Neural progenitor cell (in vitro differentiated cells): ENCODE measurements around the gene TBC1D9. TPM values are rescaled to one million over a fixed set of nuclear protein-coding genes. Genes with fewer than 3 reads are reported as not detected.

Experiments
- DNase-seq: peaks from one replicate; pipeline ENCODE4 v3.0.0-alpha.2; 2016; ENCODE audit warnings: low spot score
- H2AFZ ChIP-seq: fragments of 200-600 bp; sonication (generic); replicated peaks from 2 replicates; pipeline ENCODE4 v1.6.1; 2016; ENCODE audit warnings: antibody characterized with exemption
- H3F3A ChIP-seq: fragments of 200-600 bp; sonication (generic); 2 replicates; pipeline ENCODE4 v1.6.1; 2016; ENCODE audit warnings: antibody characterized with exemption, low read depth
- H3K27ac ChIP-seq: fragments of 200-600 bp; sonication (generic); 2 replicates; pipeline ENCODE4 v1.5.1; 2016; ENCODE audit warnings: mild to moderate bottlenecking
- H3K27me3 ChIP-seq: fragments of 200-600 bp; sonication (generic); 2 replicates; pipeline ENCODE4 v1.6.1; 2016; ENCODE audit warnings: mild to moderate bottlenecking, moderate library complexity
- H3K36me3 ChIP-seq: fragments of 200-600 bp; sonication (generic); 2 replicates; pipeline ENCODE4 v1.5.1; 2016
- H3K4me1 ChIP-seq: fragments of 200-600 bp; sonication (generic); 2 replicates; pipeline ENCODE4 v1.6.1; 2016; ENCODE audit warnings: mixed run types
- H3K4me2 ChIP-seq: fragments of 200-600 bp; sonication (generic); 2 replicates; pipeline ENCODE4 v1.6.1; 2016
- H3K4me3 ChIP-seq: fragments of 200-600 bp; sonication (generic); 2 replicates; pipeline ENCODE4 v1.5.1; 2016
- H3K79me2 ChIP-seq: fragments of 200-600 bp; sonication (generic); 2 replicates; pipeline ENCODE4 v1.6.1; 2016; ENCODE audit warnings: low read depth
- H3K9ac ChIP-seq: fragments of 200-600 bp; sonication (generic); 2 replicates; pipeline ENCODE4 v1.6.1; 2016
- H3K9me3 ChIP-seq: fragments of 200-600 bp; sonication (generic); 2 replicates; pipeline ENCODE4 v1.5.1; 2016; ENCODE audit warnings: low read depth
- H4K20me1 ChIP-seq: fragments of 200-600 bp; sonication (generic); 2 replicates; pipeline ENCODE4 v1.6.1; 2016; ENCODE audit warnings: low read depth
- H3K27ac Mint-ChIP-seq: 3 replicates; pipeline ENCODE4 v1.8.0; 2021; ENCODE audit warnings: mixed read lengths
- H3K27me3 Mint-ChIP-seq: 2 replicates; pipeline ENCODE4 v1.8.0; 2022; ENCODE audit warnings: low read depth, mild to moderate bottlenecking, inconsistent platforms, moderate library complexity, mixed read lengths; ENCODE audit not compliant: insufficient read depth
- H3K36me3 Mint-ChIP-seq: 3 replicates; pipeline ENCODE4 v1.8.0; 2021; ENCODE audit warnings: mixed read lengths
- H3K4me1 Mint-ChIP-seq: 3 replicates; pipeline ENCODE4 v1.8.0; 2021; ENCODE audit warnings: mixed read lengths
- H3K4me3 Mint-ChIP-seq: 3 replicates; pipeline ENCODE4 v1.8.0; 2021; ENCODE audit warnings: mild to moderate bottlenecking, moderate library complexity, mixed read lengths
- H3K9me3 Mint-ChIP-seq: 3 replicates; pipeline ENCODE4 v1.8.0; 2020; ENCODE audit warnings: mixed read lengths
- EZH2 ChIP-seq: fragments of 200-600 bp; sonication (generic); IDR thresholded peaks from 2 replicates; pipeline ENCODE4 v1.6.1; 2017; ENCODE audit warnings: antibody characterized with exemption, mild to moderate bottlenecking, moderate library complexity
- EZH2phosphoT487 ChIP-seq: fragments of 200-600 bp; sonication (generic); IDR thresholded peaks from 2 replicates; pipeline ENCODE4 v1.6.1; 2017; ENCODE audit warnings: antibody characterized with exemption
- total RNA-seq: library from RNA; depleted of rRNA; stranded (reverse); fragments of >200 nt; gene quantifications from 2 replicates; pipeline ENCODE4 v1.2.3, GENCODE V29; 2015; ENCODE audit warnings: low replicate concordance
- TF ChIP-seq, protein P1 (sequence below): fragments of 200-600 bp; sonication (generic); IDR thresholded peaks from 2 replicates; pipeline ENCODE4 v1.5.1; 2017; ENCODE audit warnings: antibody characterized with exemption, mild to moderate bottlenecking

The TBC1D9 gene
- total RNA-seq, 1 donor from 2014 or later = 11.3 TPM

DNA sequence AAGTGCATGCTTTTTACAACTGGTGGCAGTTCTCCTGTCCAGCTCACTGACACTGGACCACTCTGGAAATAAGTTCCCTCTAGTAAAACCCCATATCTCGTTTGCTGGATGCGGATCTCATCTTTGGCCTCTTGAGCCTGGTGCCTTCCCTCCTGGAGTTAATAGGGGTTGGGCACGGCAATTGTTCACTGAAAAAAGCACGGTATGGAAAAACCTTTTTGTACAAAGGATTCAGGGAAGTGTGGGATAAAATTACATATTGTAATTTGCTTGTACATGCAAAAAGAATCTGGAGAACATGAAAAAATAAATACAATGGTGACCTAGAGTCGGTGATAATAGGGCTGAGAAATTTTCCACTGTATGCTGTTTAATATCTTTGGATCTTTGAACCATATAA lies 30.6 kb downstream of the TBC1D9 start:
- H3K27me3 Mint-ChIP-seq = peaks cover 2% of the 10 kb centered on the region
- TF ChIP-seq EZH2 = no peak
- TF ChIP-seq, protein P1, sequence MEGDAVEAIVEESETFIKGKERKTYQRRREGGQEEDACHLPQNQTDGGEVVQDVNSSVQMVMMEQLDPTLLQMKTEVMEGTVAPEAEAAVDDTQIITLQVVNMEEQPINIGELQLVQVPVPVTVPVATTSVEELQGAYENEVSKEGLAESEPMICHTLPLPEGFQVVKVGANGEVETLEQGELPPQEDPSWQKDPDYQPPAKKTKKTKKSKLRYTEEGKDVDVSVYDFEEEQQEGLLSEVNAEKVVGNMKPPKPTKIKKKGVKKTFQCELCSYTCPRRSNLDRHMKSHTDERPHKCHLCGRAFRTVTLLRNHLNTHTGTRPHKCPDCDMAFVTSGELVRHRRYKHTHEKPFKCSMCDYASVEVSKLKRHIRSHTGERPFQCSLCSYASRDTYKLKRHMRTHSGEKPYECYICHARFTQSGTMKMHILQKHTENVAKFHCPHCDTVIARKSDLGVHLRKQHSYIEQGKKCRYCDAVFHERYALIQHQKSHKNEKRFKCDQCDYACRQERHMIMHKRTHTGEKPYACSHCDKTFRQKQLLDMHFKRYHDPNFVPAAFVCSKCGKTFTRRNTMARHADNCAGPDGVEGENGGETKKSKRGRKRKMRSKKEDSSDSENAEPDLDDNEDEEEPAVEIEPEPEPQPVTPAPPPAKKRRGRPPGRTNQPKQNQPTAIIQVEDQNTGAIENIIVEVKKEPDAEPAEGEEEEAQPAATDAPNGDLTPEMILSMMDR = no peak
- TF ChIP-seq EZH2phosphoT487 = no peak
- Histone ChIP-seq H3K4me1 (no peaks in the 10 kb centered on the region), H3K9ac (no peak overlapping the region), H3F3A (no peaks in the 10 kb centered on the region), H3K79me2 (no peaks in the 10 kb centered on the region), H3K36me3 (no peaks in the 10 kb centered on the region), H3K4me2 (no peak overlapping the region), H3K27ac (no peak overlapping the region), H3K9me3 (no peaks in the 10 kb centered on the region), H3K27me3 (no peaks in the 10 kb centered on the region), H2AFZ (no peak overlapping the region), H4K20me1 (no peaks in the 10 kb centered on the region), H3K4me3 (no peak overlapping the region)
- H3K36me3 Mint-ChIP-seq = peaks cover 10% of the 10 kb centered on the region
- no peak overlapping the region for H3K27ac Mint-ChIP-seq
- H3K4me1 Mint-ChIP-seq = no peaks in the 10 kb centered on the region
- H3K4me3 Mint-ChIP-seq = no peak overlapping the region
- no peaks in the 10 kb centered on the region for H3K9me3 Mint-ChIP-seq
- DNase-seq = no peak

DNA sequence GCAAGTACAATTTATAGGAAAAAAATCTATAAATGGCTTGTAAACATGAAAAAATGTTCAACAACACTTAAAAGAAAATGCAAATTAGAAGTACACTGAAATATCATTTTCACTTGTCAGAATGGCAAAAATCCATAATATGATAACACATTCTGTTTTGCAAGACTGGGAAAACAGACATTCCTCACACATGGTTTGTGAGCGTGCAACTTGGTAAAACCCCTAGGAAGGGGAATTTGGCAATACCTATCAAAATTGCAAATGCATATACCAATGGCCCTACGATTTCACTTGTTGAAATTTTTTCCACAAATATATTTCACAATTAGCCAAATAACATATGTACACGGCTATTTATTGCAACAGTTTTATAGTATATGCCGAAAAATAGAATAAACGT lies 31.4 kb downstream of the TBC1D9 start:
- peaks cover 2% of the 10 kb centered on the region for H3K27me3 Mint-ChIP-seq
- no peaks in the 10 kb centered on the region for H3K79me2 ChIP-seq
- TF ChIP-seq EZH2phosphoT487 (no peak), EZH2 (no peak)
- no peaks in the 10 kb centered on the region for H4K20me1 ChIP-seq
- no peak overlapping the region for H3K9ac ChIP-seq
- H3K4me3 ChIP-seq = no peak overlapping the region
- H3K27ac ChIP-seq = no peak overlapping the region
- H3K4me3 Mint-ChIP-seq = no peak overlapping the region
- no peak overlapping the region for H3K4me2 ChIP-seq
- no peak overlapping the region for H2AFZ ChIP-seq
- H3F3A ChIP-seq = no peaks in the 10 kb centered on the region
- no peaks in the 10 kb centered on the region for H3K9me3 Mint-ChIP-seq
- H3K9me3 ChIP-seq = no peaks in the 10 kb centered on the region
- H3K36me3 ChIP-seq = no peaks in the 10 kb centered on the region
- H3K36me3 Mint-ChIP-seq = peaks cover 12% of the 10 kb centered on the region
- no peaks in the 10 kb centered on the region for H3K4me1 ChIP-seq
- no peak overlapping the region for H3K27ac Mint-ChIP-seq
- no peak for DNase-seq
- no peaks in the 10 kb centered on the region for H3K27me3 ChIP-seq
- no peaks in the 10 kb centered on the region for H3K4me1 Mint-ChIP-seq

DNA sequence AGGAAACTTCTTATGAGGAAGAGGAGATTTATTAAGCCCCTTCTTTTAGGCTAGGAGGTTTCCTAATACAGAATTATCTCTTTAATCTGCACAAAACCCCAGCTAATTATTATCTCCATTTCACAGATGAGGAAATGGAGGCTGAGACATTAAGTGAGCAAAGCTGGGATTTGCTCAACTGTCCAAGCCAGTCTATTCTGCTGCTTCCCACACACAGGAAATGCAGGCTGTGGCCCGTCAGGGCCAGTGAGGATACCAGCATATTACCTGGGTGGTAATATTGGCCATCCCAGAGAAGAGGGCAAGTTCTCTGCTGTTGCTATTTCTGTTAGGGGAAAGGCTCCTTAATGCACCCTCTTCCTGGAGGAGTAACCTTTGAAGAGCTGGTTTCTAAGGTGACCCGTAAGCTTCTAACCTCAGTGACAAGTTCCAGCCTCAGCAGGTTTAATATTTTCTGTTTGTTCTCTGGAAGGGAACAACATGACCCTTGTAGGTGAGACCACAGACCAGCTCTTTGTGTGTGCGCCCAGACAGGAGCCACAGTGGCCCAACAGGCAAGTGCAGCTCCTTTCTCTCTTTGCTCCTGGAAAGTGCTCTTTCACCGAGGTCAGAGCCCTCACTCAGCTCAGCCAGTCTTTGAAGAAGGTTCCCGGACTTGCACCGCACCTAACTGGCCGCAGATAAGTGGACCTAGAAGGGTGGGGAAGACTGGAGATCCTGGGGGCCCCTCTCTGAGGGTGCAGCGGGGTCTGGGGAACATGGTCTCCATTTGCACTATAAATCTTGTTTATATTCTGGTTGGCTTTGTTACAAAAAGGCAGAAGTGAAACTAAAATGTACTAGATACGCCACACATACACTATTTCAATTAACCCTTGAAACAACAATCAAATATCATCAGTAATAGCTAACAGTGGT lies 35.5 kb downstream of the TBC1D9 start:
- H3K9me3 ChIP-seq = no peaks in the 10 kb centered on the region
- H3K9ac ChIP-seq = no peak overlapping the region
- no peak overlapping the region for H3K4me2 ChIP-seq
- H3K4me3 ChIP-seq = no peak overlapping the region
- no peak overlapping the region for H2AFZ ChIP-seq
- no peak overlapping the region for H3K4me3 Mint-ChIP-seq
- peaks cover 7% of the 10 kb centered on the region for H3K36me3 Mint-ChIP-seq
- no peak overlapping the region for H3K27ac Mint-ChIP-seq
- no peak for DNase-seq
- H3K36me3 ChIP-seq = no peaks in the 10 kb centered on the region
- H3K4me1 Mint-ChIP-seq = peaks cover 13% of the 10 kb centered on the region
- TF ChIP-seq EZH2 = no peak
- no peak for TF ChIP-seq EZH2phosphoT487
- TF ChIP-seq, protein P1 = no peak
- no peaks in the 10 kb centered on the region for H3K4me1 ChIP-seq
- H3K9me3 Mint-ChIP-seq = no peaks in the 10 kb centered on the region
- H3K27me3 Mint-ChIP-seq = peaks cover 2% of the 10 kb centered on the region
- H3K27ac ChIP-seq = no peak overlapping the region
- H4K20me1 ChIP-seq = no peaks in the 10 kb centered on the region
- no peaks in the 10 kb centered on the region for H3K79me2 ChIP-seq
- no peaks in the 10 kb centered on the region for H3K27me3 ChIP-seq
- H3F3A ChIP-seq = no peaks in the 10 kb centered on the region

DNA sequence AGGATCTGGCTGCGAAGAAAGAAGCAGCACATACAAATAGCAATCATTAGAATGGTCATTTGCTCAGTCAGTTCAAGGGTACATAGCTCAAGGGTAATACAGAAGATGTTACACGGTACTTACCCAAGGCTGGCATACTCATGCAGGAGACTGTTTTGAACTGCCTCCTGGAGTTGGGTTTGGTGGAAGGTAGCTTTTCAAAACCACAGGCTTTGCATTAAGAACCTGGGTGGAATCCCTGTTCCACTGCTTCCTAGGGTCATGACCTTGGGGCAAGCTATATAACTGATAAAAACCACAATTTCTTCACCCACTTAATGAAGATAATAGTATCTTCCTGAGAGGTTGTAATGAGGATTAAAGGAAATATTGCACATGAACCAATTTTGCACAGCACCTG lies 36.5 kb downstream of the TBC1D9 start:
- no peak overlapping the region for H3K4me2 ChIP-seq
- H3K9me3 ChIP-seq = no peaks in the 10 kb centered on the region
- Mint-ChIP-seq H3K27me3 (peaks cover 2% of the 10 kb centered on the region), H3K36me3 (peaks cover 4% of the 10 kb centered on the region), H3K9me3 (no peaks in the 10 kb centered on the region), H3K27ac (no peak overlapping the region), H3K4me1 (peaks cover 13% of the 10 kb centered on the region), H3K4me3 (no peak overlapping the region)
- H3K36me3 ChIP-seq = no peaks in the 10 kb centered on the region
- H3K27ac ChIP-seq = no peak overlapping the region
- H3K4me3 ChIP-seq = no peak overlapping the region
- no peak overlapping the region for H2AFZ ChIP-seq
- no peak overlapping the region for H3K9ac ChIP-seq
- H3F3A ChIP-seq = no peaks in the 10 kb centered on the region
- H3K27me3 ChIP-seq = no peaks in the 10 kb centered on the region
- H3K79me2 ChIP-seq = no peaks in the 10 kb centered on the region
- H3K4me1 ChIP-seq = no peaks in the 10 kb centered on the region
- H4K20me1 ChIP-seq = no peaks in the 10 kb centered on the region
- TF ChIP-seq, protein P1 = no peak
- no peak for TF ChIP-seq EZH2
- TF ChIP-seq EZH2phosphoT487 = no peak
- no peak for DNase-seq
